ENCODE data around the gene GPR108.
A peak's percentile ranks its signal among the peaks of the same experiment; 100 is the strongest.

The GPR108 gene

DNA sequence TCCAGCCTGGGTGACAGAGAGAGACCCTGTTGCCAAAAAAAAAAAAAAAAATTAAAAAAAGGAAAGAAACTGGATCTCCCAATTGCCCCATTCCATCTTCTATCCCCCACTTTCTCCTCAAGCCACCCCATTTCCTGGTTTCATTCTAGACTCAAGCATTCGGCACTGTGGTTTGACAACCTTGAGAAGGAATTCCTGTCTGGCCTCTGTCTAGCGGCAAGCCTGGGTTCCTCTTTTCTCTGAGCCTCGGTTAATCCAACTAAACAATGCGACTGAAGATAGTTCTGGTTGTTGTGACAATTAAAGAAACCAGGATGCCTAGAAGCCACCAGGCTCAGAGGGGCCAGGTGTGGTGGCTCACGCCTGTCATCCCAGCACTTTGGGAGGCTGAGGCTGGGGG, 13.6 kb downstream of the GPR108 start:
- DNase-seq (ENCODE audit: low read depth) = peak; percentile 20
- H3K36me3 ChIP-seq (ENCODE audit: control insufficient read depth, insufficient read depth, low read length, severe bottlenecking) = no peaks in the 10 kb centered on the region
- H3K27me3 ChIP-seq (replicated peaks; ENCODE audit: control insufficient read depth, insufficient read depth, low read length) = no peaks in the 10 kb centered on the region
- peak overlapping the region; percentile 6 for H3K9ac ChIP-seq (ENCODE audit: low read length)
- H3K4me1 ChIP-seq (ENCODE audit: control insufficient read depth, insufficient read depth, low read length) = peaks cover 41% of the 10 kb centered on the region
- no peak overlapping the region for H3K4me3 ChIP-seq (ENCODE audit: low read length)
- H3K9me3 ChIP-seq (ENCODE audit: control insufficient read depth, low read length) = peaks cover 2% of the 10 kb centered on the region

- Histone ChIP-seq H3K36me3 (ENCODE audit: control insufficient read depth, insufficient read depth, low read length, severe bottlenecking) (no peaks in the 10 kb centered on the region), H3K4me1 (ENCODE audit: control insufficient read depth, insufficient read depth, low read length) (peaks cover 41% of the 10 kb centered on the region), H3K9me3 (ENCODE audit: control insufficient read depth, low read length) (peaks cover 2% of the 10 kb centered on the region), H3K9ac (ENCODE audit: low read length) (peak overlapping the region; percentile 56), H3K4me3 (ENCODE audit: low read length) (peak overlapping the region; percentile 58), H3K27me3 (replicated peaks; ENCODE audit: control insufficient read depth, insufficient read depth, low read length) (no peaks in the 10 kb centered on the region)
- peak; percentile 73 for DNase-seq (ENCODE audit: low read depth)
These were observed 14.2 kb downstream of the GPR108 start for GRCh38 chr19:6723108-6723618.

DNA sequence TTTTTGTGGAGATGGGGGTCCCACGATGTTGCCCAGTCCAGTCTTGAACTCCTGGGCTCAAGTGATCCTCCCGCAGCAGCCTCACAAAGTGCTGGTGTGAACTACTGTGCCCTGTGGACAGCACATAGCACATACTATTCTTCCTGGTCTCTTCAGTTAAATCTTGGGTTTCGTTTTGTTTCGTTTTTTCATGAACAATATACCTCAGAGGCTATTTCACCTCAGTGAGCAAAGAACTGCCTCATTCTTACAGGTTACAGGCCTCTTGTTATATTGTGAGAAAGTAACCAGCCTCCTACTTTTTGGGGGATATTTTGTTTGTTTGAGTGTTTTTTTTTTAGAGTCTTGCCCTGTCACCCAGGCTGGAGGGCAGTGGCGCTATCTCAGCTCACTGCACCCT, 15.6 kb downstream of the GPR108 start:
- Histone ChIP-seq H3K36me3 (ENCODE audit: control insufficient read depth, insufficient read depth, low read length, severe bottlenecking) (peaks cover 12% of the 10 kb centered on the region), H3K9me3 (ENCODE audit: control insufficient read depth, low read length) (no peaks in the 10 kb centered on the region), H3K27me3 (replicated peaks; ENCODE audit: control insufficient read depth, insufficient read depth, low read length) (no peaks in the 10 kb centered on the region), H3K4me3 (ENCODE audit: low read length) (no peak overlapping the region), H3K4me1 (ENCODE audit: control insufficient read depth, insufficient read depth, low read length) (peaks cover 41% of the 10 kb centered on the region), H3K9ac (ENCODE audit: low read length) (no peak overlapping the region)
- DNase-seq (ENCODE audit: low read depth) = no peak

- no peaks in the 10 kb centered on the region for H3K9me3 ChIP-seq (ENCODE audit: control insufficient read depth, low read length)
- DNase-seq (ENCODE audit: low read depth) = no peak
- H3K27me3 ChIP-seq (replicated peaks; ENCODE audit: control insufficient read depth, insufficient read depth, low read length) = no peaks in the 10 kb centered on the region
- peak overlapping the region; percentile 46 for H3K9ac ChIP-seq (ENCODE audit: low read length)
- peaks cover 18% of the 10 kb centered on the region for H3K36me3 ChIP-seq (ENCODE audit: control insufficient read depth, insufficient read depth, low read length, severe bottlenecking)
- H3K4me1 ChIP-seq (ENCODE audit: control insufficient read depth, insufficient read depth, low read length) = peaks cover 41% of the 10 kb centered on the region
- H3K4me3 ChIP-seq (ENCODE audit: low read length) = peak overlapping the region; percentile 9
These were observed 16.3 kb downstream of the GPR108 start for GRCh38 chr19:6721138-6721474.

DNA sequence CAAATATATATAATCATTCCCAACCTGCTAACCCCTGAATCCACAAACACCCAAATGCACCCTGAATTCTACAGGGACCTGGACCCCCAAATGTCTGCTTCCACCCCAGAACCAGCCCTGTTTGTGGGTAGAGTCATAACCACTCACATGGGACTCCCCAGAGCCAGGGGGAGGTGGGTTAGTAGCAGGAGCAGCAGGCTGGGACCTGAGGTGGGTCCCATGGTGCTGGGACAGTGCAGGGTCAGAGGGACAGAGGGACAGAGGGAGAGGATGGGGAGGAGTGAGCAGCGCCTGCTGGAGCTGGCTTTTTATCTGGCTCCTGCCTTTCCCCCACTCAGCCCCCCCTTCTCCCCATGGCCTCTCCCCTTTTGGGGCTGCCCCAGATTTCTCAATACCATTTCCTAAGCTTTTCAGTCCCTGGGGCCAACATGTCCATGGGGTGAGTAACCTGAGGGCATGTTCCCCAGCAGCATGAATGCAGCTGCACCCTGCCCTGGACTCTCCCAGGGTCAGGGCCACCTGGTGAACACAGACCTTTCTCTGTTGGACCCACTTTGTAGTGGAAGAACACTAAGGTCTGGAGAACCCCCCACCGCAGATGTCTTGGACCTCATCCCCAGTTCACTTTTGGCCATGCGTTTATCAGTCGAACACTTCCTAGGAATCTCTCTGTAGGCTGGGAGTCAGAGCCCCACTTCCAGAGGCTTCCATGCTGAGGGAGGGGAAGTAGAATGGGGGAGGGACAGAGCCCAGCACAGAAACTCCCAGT, 16.8 kb downstream of the GPR108 start, which contains the start of gene C3:
Gene C3, minus strand, starts transcription at position 282 of the 769 bp plus-strand sequence. Its CDS starts 61 bp downstream, at position 221.
- peak; percentile 83 for DNase-seq (ENCODE audit: low read depth)
- Histone ChIP-seq H3K4me1 (ENCODE audit: control insufficient read depth, insufficient read depth, low read length) (peaks cover 41% of the 10 kb centered on the region), H3K27me3 (replicated peaks; ENCODE audit: control insufficient read depth, insufficient read depth, low read length) (no peaks in the 10 kb centered on the region), H3K36me3 (ENCODE audit: control insufficient read depth, insufficient read depth, low read length, severe bottlenecking) (peaks cover 23% of the 10 kb centered on the region), H3K9me3 (ENCODE audit: control insufficient read depth, low read length) (no peaks in the 10 kb centered on the region), H3K4me3 (ENCODE audit: low read length) (peak within 1 kb of the TSS; percentile 84), H3K9ac (ENCODE audit: low read length) (peak within 1 kb of the TSS; percentile 80)

DNA sequence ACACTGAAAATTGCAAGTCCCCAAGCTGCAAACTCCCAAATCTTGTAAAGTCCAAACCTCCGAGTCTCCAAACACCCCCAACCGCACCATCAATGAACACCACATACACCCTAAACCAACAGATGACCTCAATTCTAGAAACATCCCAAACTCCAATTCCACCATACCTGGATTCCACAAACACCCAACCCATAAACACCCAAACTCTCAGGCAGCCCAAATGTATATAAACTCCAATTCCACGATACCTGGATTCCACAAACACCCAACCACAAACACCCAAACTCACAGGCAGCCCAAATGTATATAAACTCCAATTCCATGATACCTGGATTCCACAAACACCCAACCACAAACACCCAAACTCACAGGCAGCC, 17.4 kb downstream of the GPR108 start:
- Histone ChIP-seq H3K9me3 (ENCODE audit: control insufficient read depth, low read length) (no peaks in the 10 kb centered on the region), H3K36me3 (ENCODE audit: control insufficient read depth, insufficient read depth, low read length, severe bottlenecking) (peaks cover 23% of the 10 kb centered on the region), H3K27me3 (replicated peaks; ENCODE audit: control insufficient read depth, insufficient read depth, low read length) (no peaks in the 10 kb centered on the region), H3K4me3 (ENCODE audit: low read length) (peak overlapping the region; percentile 84), H3K9ac (ENCODE audit: low read length) (peak overlapping the region; percentile 80), H3K4me1 (ENCODE audit: control insufficient read depth, insufficient read depth, low read length) (peaks cover 41% of the 10 kb centered on the region)
- no peak for DNase-seq (ENCODE audit: low read depth)

DNA sequence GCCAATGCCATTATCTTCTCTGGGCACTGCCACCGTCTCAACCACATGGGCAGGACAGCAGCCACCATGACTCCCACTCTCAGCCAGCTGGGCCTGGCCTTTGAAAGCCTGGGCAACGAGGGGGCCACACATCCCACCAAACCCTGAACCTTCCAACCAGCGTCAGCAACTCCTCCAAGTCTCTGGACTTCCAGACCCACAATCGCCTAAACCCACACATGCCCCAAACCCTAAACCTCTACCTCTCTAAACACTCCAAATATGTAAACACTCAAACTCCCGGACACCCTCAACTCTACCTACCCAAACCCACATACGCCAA, 17.9 kb downstream of the GPR108 start:
- Histone ChIP-seq H3K36me3 (ENCODE audit: control insufficient read depth, insufficient read depth, low read length, severe bottlenecking) (peaks cover 23% of the 10 kb centered on the region), H3K4me3 (ENCODE audit: low read length) (peak overlapping the region; percentile 84), H3K9me3 (ENCODE audit: control insufficient read depth, low read length) (no peaks in the 10 kb centered on the region), H3K4me1 (ENCODE audit: control insufficient read depth, insufficient read depth, low read length) (peaks cover 41% of the 10 kb centered on the region), H3K9ac (ENCODE audit: low read length) (peak overlapping the region; percentile 80), H3K27me3 (replicated peaks; ENCODE audit: control insufficient read depth, insufficient read depth, low read length) (no peaks in the 10 kb centered on the region)
- no peak for DNase-seq (ENCODE audit: low read depth)

DNA sequence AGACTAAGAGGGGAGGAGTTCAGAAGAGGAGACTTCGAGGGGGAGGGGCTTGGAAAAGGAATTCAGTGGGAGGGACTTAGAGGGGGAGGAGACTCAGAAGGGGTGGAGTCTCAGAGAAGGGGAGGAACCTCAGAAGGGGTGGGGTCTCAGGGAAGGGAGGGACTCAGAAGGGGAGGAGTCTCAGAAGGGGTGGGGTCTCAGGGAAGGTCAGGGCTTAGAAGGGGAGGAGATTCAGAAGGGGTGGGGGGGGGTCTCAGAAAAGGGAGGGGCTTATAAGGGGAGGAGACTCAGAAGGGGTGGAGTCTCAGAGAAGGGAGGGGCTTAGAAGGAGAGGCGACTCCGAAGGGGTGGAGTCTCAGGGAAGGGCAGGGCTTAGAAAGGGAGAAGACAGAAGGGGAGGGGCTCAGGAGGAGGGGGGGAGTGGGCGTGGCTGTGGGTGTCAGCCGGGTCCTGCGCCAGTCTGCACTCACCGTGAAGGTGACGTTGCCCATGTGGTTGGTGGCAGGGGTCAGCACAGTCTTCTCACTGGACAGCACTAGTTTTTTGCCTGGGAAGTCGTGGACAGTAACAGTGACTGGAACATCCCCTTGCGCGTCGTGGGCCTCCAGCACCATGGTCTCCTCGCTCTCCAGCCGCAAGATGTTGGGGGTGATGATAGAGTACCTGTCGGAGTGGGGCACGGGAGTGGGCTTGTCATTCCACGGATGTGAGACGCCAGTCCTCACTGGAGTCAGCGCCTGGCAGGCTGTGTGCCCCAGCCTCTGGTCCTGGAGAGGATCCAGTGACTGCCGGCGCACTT, 18.4 kb downstream of the GPR108 start:
- peak; percentile 21 for DNase-seq (ENCODE audit: low read depth)
- Histone ChIP-seq H3K36me3 (ENCODE audit: control insufficient read depth, insufficient read depth, low read length, severe bottlenecking) (peaks cover 23% of the 10 kb centered on the region), H3K9ac (ENCODE audit: low read length) (peak overlapping the region; percentile 80), H3K4me3 (ENCODE audit: low read length) (peak overlapping the region; percentile 84), H3K4me1 (ENCODE audit: control insufficient read depth, insufficient read depth, low read length) (peaks cover 41% of the 10 kb centered on the region), H3K9me3 (ENCODE audit: control insufficient read depth, low read length) (no peaks in the 10 kb centered on the region), H3K27me3 (replicated peaks; ENCODE audit: control insufficient read depth, insufficient read depth, low read length) (no peaks in the 10 kb centered on the region)

- no peaks in the 10 kb centered on the region for H3K27me3 ChIP-seq (replicated peaks; ENCODE audit: control insufficient read depth, insufficient read depth, low read length)
- DNase-seq (ENCODE audit: low read depth) = no peak
- H3K4me3 ChIP-seq (ENCODE audit: low read length) = no peak overlapping the region
- H3K4me1 ChIP-seq (ENCODE audit: control insufficient read depth, insufficient read depth, low read length) = peaks cover 34% of the 10 kb centered on the region
- no peak overlapping the region for H3K9ac ChIP-seq (ENCODE audit: low read length)
- peaks cover 24% of the 10 kb centered on the region for H3K36me3 ChIP-seq (ENCODE audit: control insufficient read depth, insufficient read depth, low read length, severe bottlenecking)
- no peaks in the 10 kb centered on the region for H3K9me3 ChIP-seq (ENCODE audit: control insufficient read depth, low read length)
These were observed 19.2 kb downstream of the GPR108 start for GRCh38 chr19:6718111-6718740.

DNA sequence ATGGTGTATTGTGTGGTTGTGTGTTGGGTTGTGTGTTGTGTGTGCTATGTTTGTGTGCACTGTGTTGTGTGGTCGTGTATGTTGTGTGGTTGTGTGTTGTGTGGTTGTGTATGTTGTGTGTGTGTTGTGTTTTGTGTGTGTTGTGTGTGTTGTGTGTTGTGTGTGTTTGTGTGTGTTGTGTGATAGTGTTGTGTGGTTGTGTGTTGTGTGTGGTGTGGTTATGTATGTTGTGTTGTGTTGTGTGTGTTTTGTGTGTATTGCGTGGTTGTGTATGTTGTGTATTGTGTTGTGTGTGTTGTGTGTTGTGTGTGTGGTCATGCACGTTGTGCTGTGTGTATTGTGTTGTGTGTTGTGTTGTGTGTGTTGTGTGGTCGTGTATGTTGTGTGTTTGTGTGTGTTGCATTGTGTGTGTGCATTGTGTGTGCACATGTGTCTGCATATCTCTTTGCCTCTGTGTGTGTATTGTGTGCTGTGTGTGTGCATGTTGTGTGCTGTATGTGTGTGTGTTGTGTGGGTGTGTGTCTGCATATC, 19.9 kb downstream of the GPR108 start:
- Histone ChIP-seq H3K27me3 (replicated peaks; ENCODE audit: control insufficient read depth, insufficient read depth, low read length) (no peaks in the 10 kb centered on the region), H3K36me3 (ENCODE audit: control insufficient read depth, insufficient read depth, low read length, severe bottlenecking) (peaks cover 31% of the 10 kb centered on the region), H3K9ac (ENCODE audit: low read length) (no peak overlapping the region), H3K9me3 (ENCODE audit: control insufficient read depth, low read length) (no peaks in the 10 kb centered on the region), H3K4me1 (ENCODE audit: control insufficient read depth, insufficient read depth, low read length) (peaks cover 27% of the 10 kb centered on the region), H3K4me3 (ENCODE audit: low read length) (no peak overlapping the region)
- no peak for DNase-seq (ENCODE audit: low read depth)

DNA sequence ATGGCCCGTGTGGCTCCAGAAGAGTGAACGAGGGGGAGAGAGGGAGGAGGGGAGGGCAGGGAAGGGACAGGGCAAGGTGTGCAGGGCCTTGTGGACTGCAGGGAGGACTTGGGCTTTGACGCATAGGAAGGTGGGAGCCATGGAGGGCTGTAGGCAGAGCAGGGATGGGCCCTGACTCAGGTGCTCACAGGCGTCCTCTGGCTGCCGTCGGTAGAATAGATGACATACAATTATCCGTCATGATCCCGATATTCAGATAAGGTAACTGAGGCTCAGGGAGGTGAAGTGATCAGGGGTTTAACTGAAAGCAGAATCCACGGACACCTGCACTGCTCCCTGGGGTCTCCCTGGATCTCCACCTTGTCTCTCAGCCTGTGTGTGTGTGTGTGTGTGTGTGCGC, 20.3 kb downstream of the GPR108 start:
- H3K27me3 ChIP-seq (replicated peaks; ENCODE audit: control insufficient read depth, insufficient read depth, low read length) = no peaks in the 10 kb centered on the region
- DNase-seq (ENCODE audit: low read depth) = no peak
- H3K9me3 ChIP-seq (ENCODE audit: control insufficient read depth, low read length) = no peaks in the 10 kb centered on the region
- H3K36me3 ChIP-seq (ENCODE audit: control insufficient read depth, insufficient read depth, low read length, severe bottlenecking) = peaks cover 35% of the 10 kb centered on the region
- peaks cover 22% of the 10 kb centered on the region for H3K4me1 ChIP-seq (ENCODE audit: control insufficient read depth, insufficient read depth, low read length)
- no peak overlapping the region for H3K9ac ChIP-seq (ENCODE audit: low read length)
- no peak overlapping the region for H3K4me3 ChIP-seq (ENCODE audit: low read length)
